Calu3 (cell line): Measurements from ENCODE around the gene CCDC150. TPM values are rescaled to one million over a fixed set of nuclear protein-coding genes. Genes with fewer than 3 reads are reported as not detected.
"Not testable (repeated sequence)": the region's sequence is repeated elsewhere in the genome, so short reads cannot be mapped to it uniquely, and the experiment has no call there.

ENCODE experiments used
- BruUV-seq: library from RNA; stranded (reverse); fragments of 400-500 nt; replicated peaks from 2 replicates; lab custom pipeline; 2021; lab: Mats Ljungman, UMichigan
- CTCF ChIA-PET: fragments of 300-600 bp; sonication (Branson Sonifier 250); formaldehyde crosslinking; loops from one replicate; lab custom pipeline; 2022; ENCODE audit warnings: antibody characterized with exemption; lab: Charles Lee
- DNase-seq: peaks from one replicate; pipeline ENCODE4 v3.0.0; 2022
- H3K27ac Mint-ChIP-seq: one replicate; pipeline ENCODE4 v1.8.0; 2022; ENCODE audit warnings: mixed read lengths; ENCODE audit not compliant: unreplicated experiment
- H3K27me3 Mint-ChIP-seq: one replicate; pipeline ENCODE4 v1.8.0; 2022; ENCODE audit warnings: mixed read lengths; ENCODE audit not compliant: unreplicated experiment
- H3K36me3 Mint-ChIP-seq: one replicate; pipeline ENCODE4 v1.8.0; 2022; ENCODE audit warnings: mild to moderate bottlenecking, moderate library complexity, mixed read lengths; ENCODE audit not compliant: insufficient read depth, unreplicated experiment
- H3K4me1 Mint-ChIP-seq: one replicate; pipeline ENCODE4 v1.8.0; 2022; ENCODE audit warnings: mild to moderate bottlenecking, low read depth, mixed read lengths; ENCODE audit not compliant: unreplicated experiment
- H3K4me3 Mint-ChIP-seq: one replicate; pipeline ENCODE4 v1.8.0; 2022; ENCODE audit warnings: mild to moderate bottlenecking, low read depth, moderate library complexity, mixed read lengths; ENCODE audit not compliant: unreplicated experiment
- H3K9me3 Mint-ChIP-seq: one replicate; pipeline ENCODE4 v1.8.0; 2022; ENCODE audit warnings: low read depth, mixed read lengths; ENCODE audit not compliant: unreplicated experiment
- intact Hi-C: fragments of 100-400 bp; cut with micrococcal nuclease; formaldehyde crosslinking; loops from one replicate; pipeline ENCODE4 v1.10.0; 2022; ENCODE audit not compliant: unreplicated experiment
- total RNA-seq: library from RNA; stranded (reverse); gene quantifications from 2 replicates; pipeline ENCODE4 v1.2.3, GENCODE V29; 2022
- TF ChIP-seq, protein P1 (sequence below): fragments of 200-600 bp; IDR thresholded peaks from one replicate; pipeline ENCODE4 v1.8.0; 2022; ENCODE audit warnings: antibody characterized with exemption; ENCODE audit not compliant: unreplicated experiment

Gene CCDC150
- total RNA-seq, 1 experiment from 2014 or later, result 21.7 TPM

GRCh38 chr2:196729418-196729817, 89.9 kb downstream of the CCDC150 start:
- Mint-ChIP-seq H3K27ac (no peak overlapping the region), H3K9me3 (no peaks in the 10 kb centered on the region), H3K36me3 (no peaks in the 10 kb centered on the region), H3K27me3 (no peaks in the 10 kb centered on the region), H3K4me1 (no peaks in the 10 kb centered on the region), H3K4me3 (no peak overlapping the region)
- CTCF ChIA-PET, result interaction anchor here (1.6 kb wide), 1 partner anchor 21 kb away, joined by 4 read pairs; no protein-coding TSS in a partner anchor
- TF ChIP-seq, protein P1, sequence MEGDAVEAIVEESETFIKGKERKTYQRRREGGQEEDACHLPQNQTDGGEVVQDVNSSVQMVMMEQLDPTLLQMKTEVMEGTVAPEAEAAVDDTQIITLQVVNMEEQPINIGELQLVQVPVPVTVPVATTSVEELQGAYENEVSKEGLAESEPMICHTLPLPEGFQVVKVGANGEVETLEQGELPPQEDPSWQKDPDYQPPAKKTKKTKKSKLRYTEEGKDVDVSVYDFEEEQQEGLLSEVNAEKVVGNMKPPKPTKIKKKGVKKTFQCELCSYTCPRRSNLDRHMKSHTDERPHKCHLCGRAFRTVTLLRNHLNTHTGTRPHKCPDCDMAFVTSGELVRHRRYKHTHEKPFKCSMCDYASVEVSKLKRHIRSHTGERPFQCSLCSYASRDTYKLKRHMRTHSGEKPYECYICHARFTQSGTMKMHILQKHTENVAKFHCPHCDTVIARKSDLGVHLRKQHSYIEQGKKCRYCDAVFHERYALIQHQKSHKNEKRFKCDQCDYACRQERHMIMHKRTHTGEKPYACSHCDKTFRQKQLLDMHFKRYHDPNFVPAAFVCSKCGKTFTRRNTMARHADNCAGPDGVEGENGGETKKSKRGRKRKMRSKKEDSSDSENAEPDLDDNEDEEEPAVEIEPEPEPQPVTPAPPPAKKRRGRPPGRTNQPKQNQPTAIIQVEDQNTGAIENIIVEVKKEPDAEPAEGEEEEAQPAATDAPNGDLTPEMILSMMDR, result no peak
- DNase-seq, result no peak
- no TSS peak for BruUV-seq
- intact Hi-C loops, result no loop called here

DNA sequence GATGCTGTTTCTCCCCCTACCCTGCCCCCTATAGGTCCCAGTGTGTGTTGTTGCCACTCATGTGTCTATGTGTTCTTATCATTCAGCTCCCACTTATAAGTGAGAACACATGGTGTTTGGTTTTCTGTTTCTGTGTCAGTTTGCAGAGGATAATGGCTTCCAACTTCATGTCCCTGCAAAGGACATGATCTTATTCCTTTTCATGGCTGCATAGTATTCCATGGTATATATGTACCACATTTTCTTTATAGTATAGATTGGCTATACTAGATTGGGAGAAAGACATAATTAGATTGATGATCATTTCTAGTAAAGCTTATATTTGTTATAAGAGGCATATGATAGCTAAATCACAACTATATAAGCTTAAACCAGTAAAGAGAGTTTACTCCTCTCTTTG, 97.1 kb downstream of the CCDC150 start:
- H3K27me3 Mint-ChIP-seq, H3K4me3 Mint-ChIP-seq, H3K27ac Mint-ChIP-seq, H3K36me3 Mint-ChIP-seq, H3K4me1 Mint-ChIP-seq, BruUV-seq, intact Hi-C loops, DNase-seq: not testable (repeated sequence)
- CTCF ChIA-PET, result interaction anchor here (0.9 kb wide), 1 partner anchor 587 kb away, joined by 6 read pairs; no protein-coding TSS in a partner anchor
- H3K9me3 Mint-ChIP-seq, result peaks cover 22% of the 10 kb centered on the region

DNA sequence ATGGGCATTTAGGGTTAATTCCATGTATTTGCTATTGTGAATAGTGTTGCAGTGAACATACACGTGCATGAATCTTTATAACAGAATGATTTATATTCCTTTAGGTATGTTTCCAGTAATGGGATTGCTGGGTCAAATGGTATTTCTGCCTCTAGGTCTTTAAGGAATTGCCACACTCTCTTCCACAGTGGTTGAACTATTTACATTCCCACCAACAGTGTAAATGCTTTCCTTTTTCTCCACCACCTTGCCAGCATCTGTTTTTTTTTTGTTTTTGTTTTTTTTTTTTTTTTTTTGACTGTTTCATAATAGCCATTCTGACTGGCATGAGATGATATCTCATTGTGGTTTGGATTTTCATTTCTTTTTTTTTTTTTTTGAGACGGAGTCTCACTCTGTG, 97.5 kb downstream of the CCDC150 start:
- H3K9me3 Mint-ChIP-seq, result peaks cover 22% of the 10 kb centered on the region
- no peaks in the 10 kb centered on the region for H3K4me1 Mint-ChIP-seq
- no peak overlapping the region for H3K4me3 Mint-ChIP-seq
- no TSS peak for BruUV-seq
- CTCF ChIA-PET, result interaction anchor here (0.9 kb wide), 1 partner anchor 588 kb away, joined by 6 read pairs; no protein-coding TSS in a partner anchor
- no peak for DNase-seq
- intact Hi-C loops, result no loop called here
- no peaks in the 10 kb centered on the region for H3K27me3 Mint-ChIP-seq
- H3K36me3 Mint-ChIP-seq, result no peaks in the 10 kb centered on the region
- TF ChIP-seq, protein P1, result no peak
- no peak overlapping the region for H3K27ac Mint-ChIP-seq

DNA sequence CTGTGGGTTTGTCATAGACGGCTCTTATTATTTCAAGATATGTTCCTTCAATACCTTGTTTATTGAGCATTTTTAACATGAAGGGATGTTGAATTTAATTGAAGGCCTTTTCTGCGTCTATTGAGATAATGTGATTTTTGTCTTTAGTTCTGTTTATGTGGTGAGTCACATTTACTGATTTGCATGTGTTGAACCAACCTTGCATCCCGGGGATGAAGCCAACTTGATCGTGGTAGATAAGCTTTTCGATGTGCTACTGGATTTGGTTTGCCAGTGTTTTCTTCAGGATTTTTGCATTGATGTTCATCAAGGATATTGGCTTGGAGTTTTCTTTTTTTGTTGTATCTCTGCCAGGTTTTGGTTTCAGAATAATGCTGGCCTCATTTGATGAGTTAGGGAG, 99.5 kb downstream of the CCDC150 start:
- no peaks in the 10 kb centered on the region for H3K36me3 Mint-ChIP-seq
- CTCF ChIA-PET, result no interaction called here
- intact Hi-C loops, result no loop called here
- TF ChIP-seq, protein P1, result no peak
- BruUV-seq, result no TSS peak
- peaks cover 22% of the 10 kb centered on the region for H3K9me3 Mint-ChIP-seq
- no peak overlapping the region for H3K27ac Mint-ChIP-seq
- H3K4me1 Mint-ChIP-seq, result no peaks in the 10 kb centered on the region
- no peak for DNase-seq
- H3K4me3 Mint-ChIP-seq, result no peak overlapping the region
- H3K27me3 Mint-ChIP-seq, result no peaks in the 10 kb centered on the region

DNA sequence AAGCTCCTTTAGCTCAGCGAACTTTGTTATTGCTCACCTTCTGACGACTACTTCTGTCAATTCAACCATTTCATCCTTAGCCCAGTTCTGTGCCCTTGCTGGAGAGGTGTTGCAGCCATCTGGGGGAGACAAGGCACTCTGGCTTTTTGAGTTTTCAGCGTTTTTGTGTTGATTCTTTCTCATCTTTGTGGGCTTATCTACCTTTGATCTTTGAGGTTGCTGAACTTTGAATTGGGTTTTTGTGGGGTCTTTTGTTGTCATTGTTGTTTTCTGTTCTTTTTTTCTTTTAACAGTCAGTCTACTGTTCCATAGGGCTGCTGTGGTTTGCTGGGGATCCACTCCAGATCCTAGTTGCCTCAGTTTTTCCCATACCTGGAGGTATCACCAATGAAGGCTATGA, 102.7 kb downstream of the CCDC150 start:
- H3K36me3 Mint-ChIP-seq, result no peaks in the 10 kb centered on the region
- H3K4me3 Mint-ChIP-seq, result no peak overlapping the region
- peaks cover 16% of the 10 kb centered on the region for H3K9me3 Mint-ChIP-seq
- intact Hi-C loops, result no loop called here
- no peaks in the 10 kb centered on the region for H3K27me3 Mint-ChIP-seq
- TF ChIP-seq, protein P1, result no peak
- no peaks in the 10 kb centered on the region for H3K4me1 Mint-ChIP-seq
- BruUV-seq, result no TSS peak
- no peak for DNase-seq
- H3K27ac Mint-ChIP-seq, result no peak overlapping the region
- CTCF ChIA-PET, result interaction anchor here (0.6 to 1.0 kb wide), 2 partner anchors 9 to 316 kb away, joined by 3 to 6 read pairs; no protein-coding TSS in a partner anchor
